Gastrocnemius medialis (tissue), 4 donors: ENCODE results near the gene GAPDH. TPM values are rescaled to one million over a fixed set of nuclear protein-coding genes. Genes with fewer than 3 reads are reported as not detected.

ENCODE experiments used
- ATAC-seq, 2 donors: fragments of 150-250 bp; one replicate each; pipeline ENCODE4 v1.9.1; 2016
- DNase-seq, 2 donors: peaks; one replicate each; pipeline ENCODE4 v3.0.0-alpha.2; 2019
- H3K27ac ChIP-seq, 4 donors: fragments of 200-600 bp; sonication (generic); 1 replicate in 1 of 4; 2 replicates in 3 of 4; pipeline ENCODE4 v1.5.1; 2016 to 2018; ENCODE audit warnings: mild to moderate bottlenecking in 2 of 4, moderate library complexity in 1 of 4
- H3K27me3 ChIP-seq, 3 donors: fragments of 200-600 bp; sonication (generic) in 2 of 3; 1 replicate in 1 of 3; 2 replicates in 2 of 3; pipeline versions ENCODE4 v1.5.1 to v1.6.0; 2016 to 2019; ENCODE audit warnings: mild to moderate bottlenecking in 1 of 3, moderate library complexity in 1 of 3
- H3K36me3 ChIP-seq, 2 donors: fragments of 200-600 bp; sonication (generic) in 1 of 2; one replicate each; pipeline ENCODE4 v1.5.1; 2017 to 2018
- H3K4me1 ChIP-seq, 2 donors: fragments of 200-600 bp; sonication (generic) in 1 of 2; one replicate each; pipeline ENCODE4 v1.5.1; 2016 to 2017; ENCODE audit warnings: mild to moderate bottlenecking in 2 of 2
- H3K4me3 ChIP-seq, 4 donors: fragments of 200-600 bp; sonication (generic) in 3 of 4; 1 replicate in 1 of 4; 2 replicates in 3 of 4; pipeline ENCODE4 v1.5.1; 2016 to 2019; ENCODE audit warnings: mild to moderate bottlenecking in 2 of 4
- H3K9me3 ChIP-seq, 3 donors: fragments of 200-600 bp; sonication (generic) in 2 of 3; 1 replicate in 1 of 3; 2 replicates in 2 of 3; pipeline ENCODE4 v1.5.1; 2016 to 2019
- POLR2A ChIP-seq, 2 donors: fragments of 450-650 bp; IDR thresholded peaks; one replicate each; pipeline ENCODE4 v1.6.1; 2017; ENCODE audit warnings: antibody characterized with exemption in 2 of 2, mild to moderate bottlenecking in 2 of 2, moderate library complexity in 2 of 2
- in situ Hi-C, 4 donors: fragments of 200-750 bp; cut with MboI; loops; one replicate each; pipeline versions ENCODE4 v1.15.0 to v1.8.0; 2017; ENCODE audit warnings: low sequenced_read_pairs in 4 of 4
- intact Hi-C: fragments of 100-400 bp; cut with DNase I; formaldehyde crosslinking; loops from one replicate; pipeline ENCODE4 v1.15.1; 2023; ENCODE audit warnings: low total_unique reads
- total RNA-seq, 4 donors: library from RNA; depleted of rRNA; stranded (reverse); fragments of >200 nt; gene quantifications; one replicate each; pipeline versions ENCODE4 v1.1.0 to v1.2.3, GENCODE V29; 2016
- TF ChIP-seq, protein P1 (sequence below), 5 experiments: fragments of 450-650 bp in 3 of 5; fragments of 200-600 bp in 2 of 5; sonication (generic) in 2 of 5; IDR thresholded peaks in 4 of 5; conservative IDR thresholded peaks in 1 of 5; 1 replicate in 4 of 5; 2 replicates in 1 of 5; pipeline ENCODE4 v1.5.1; 2016 to 2019; ENCODE audit warnings: antibody characterized with exemption in 5 of 5, mild to moderate bottlenecking in 3 of 5, moderate library complexity in 3 of 5

The GAPDH gene
- total RNA-seq, 4 donors from 2014 or later: 11,241 to 15,891 (median 13,472) TPM

DNA sequence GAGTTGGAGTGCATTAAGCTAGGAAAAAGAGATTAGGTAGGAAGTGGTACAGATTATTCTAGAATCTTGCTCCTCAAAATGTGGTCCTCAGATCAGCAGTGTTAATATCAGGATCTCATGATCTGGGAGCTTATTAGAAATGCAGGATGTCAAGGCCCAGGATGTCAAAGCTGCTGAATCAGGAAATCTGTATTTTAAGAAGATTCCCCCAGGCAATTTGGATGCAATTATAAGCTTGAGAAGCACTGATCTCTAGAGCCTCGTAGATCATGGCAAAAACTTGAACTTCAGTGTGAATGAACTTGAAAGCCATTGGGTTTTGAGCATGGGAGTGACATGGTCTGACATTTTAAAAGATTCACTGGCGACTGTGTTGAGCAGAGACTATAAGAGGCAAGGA lies 33.9 kb upstream of the GAPDH start:
- H3K4me3 ChIP-seq: no peak overlapping the region
- in situ Hi-C loops (no loop called here), intact Hi-C loops (no loop called here)
- peaks cover 0 to 45% of the 10 kb centered on the region in 2 donors for H3K36me3 ChIP-seq
- H3K27ac ChIP-seq: no peak overlapping the region
- DNase-seq (no peak), ATAC-seq (no peak)
- no peaks in the 10 kb centered on the region for H3K9me3 ChIP-seq
- TF ChIP-seq, protein P1, sequence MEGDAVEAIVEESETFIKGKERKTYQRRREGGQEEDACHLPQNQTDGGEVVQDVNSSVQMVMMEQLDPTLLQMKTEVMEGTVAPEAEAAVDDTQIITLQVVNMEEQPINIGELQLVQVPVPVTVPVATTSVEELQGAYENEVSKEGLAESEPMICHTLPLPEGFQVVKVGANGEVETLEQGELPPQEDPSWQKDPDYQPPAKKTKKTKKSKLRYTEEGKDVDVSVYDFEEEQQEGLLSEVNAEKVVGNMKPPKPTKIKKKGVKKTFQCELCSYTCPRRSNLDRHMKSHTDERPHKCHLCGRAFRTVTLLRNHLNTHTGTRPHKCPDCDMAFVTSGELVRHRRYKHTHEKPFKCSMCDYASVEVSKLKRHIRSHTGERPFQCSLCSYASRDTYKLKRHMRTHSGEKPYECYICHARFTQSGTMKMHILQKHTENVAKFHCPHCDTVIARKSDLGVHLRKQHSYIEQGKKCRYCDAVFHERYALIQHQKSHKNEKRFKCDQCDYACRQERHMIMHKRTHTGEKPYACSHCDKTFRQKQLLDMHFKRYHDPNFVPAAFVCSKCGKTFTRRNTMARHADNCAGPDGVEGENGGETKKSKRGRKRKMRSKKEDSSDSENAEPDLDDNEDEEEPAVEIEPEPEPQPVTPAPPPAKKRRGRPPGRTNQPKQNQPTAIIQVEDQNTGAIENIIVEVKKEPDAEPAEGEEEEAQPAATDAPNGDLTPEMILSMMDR (IDR thresholded peaks at IDR 0.05 in 4 of 5, conservative IDR thresholded peaks at IDR 0.05 in 1 of 5): no peak
- TF ChIP-seq POLR2A (IDR thresholded peaks at IDR 0.05): no peak
- no peaks in the 10 kb centered on the region for H3K27me3 ChIP-seq
- peaks cover under 1 to 2% of the 10 kb centered on the region in 2 donors for H3K4me1 ChIP-seq

DNA sequence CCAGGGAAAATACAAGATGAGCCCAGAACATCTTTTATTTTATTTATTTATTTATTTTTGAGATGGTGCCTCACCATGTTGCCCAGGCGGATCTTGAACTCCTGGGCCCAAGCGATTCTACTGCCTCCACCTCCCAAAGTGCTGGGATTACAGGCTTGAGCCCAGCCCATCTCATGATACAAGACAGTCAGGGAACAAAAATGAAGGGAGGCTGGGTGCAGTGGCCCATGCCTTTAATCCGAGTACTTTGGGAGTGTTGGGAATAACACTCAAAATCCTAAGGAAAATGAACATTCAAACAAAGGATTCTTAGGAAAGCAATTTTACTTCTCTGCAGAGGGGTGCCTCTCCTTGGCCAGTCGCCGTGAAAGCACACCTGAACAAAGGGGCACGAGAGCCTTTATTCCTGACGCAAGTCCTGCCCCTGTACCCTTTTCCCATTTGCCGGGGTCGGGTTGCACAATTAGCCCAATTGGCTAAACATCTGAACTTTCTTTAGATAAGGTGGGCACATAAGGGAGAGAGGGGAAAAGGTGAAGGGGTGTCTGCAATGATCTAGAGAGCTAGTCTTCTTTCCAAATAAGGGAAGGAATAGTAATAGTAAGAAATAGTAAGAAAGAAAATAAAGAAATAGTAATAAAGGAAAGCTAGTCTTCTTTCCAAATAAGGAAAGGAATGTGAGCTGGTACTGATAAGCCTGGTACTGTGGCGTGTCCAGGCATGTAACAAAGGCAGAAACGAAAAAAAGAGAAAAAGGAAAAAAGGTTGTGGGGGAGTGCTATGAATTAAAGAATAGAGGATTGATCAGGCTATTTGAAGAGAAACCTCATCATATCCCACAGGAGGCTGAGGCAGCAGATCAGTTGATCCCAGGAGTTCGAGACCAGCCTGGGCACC lies 27.0 kb upstream of the GAPDH start:
- intact Hi-C loops (no loop called here), in situ Hi-C loops (no loop called here)
- no peak overlapping the region for H3K27ac ChIP-seq
- TF ChIP-seq POLR2A (IDR thresholded peaks at IDR 0.05): no peak
- TF ChIP-seq, protein P1 (IDR thresholded peaks at IDR 0.05 in 4 of 5, conservative IDR thresholded peaks at IDR 0.05 in 1 of 5): no peak
- no peaks in the 10 kb centered on the region for H3K9me3 ChIP-seq
- DNase-seq (no peak), ATAC-seq (no peak)
- no peaks in the 10 kb centered on the region for H3K4me1 ChIP-seq
- peaks cover 0 to 27% of the 10 kb centered on the region in 2 donors for H3K36me3 ChIP-seq
- no peak overlapping the region for H3K4me3 ChIP-seq
- H3K27me3 ChIP-seq: no peaks in the 10 kb centered on the region

DNA sequence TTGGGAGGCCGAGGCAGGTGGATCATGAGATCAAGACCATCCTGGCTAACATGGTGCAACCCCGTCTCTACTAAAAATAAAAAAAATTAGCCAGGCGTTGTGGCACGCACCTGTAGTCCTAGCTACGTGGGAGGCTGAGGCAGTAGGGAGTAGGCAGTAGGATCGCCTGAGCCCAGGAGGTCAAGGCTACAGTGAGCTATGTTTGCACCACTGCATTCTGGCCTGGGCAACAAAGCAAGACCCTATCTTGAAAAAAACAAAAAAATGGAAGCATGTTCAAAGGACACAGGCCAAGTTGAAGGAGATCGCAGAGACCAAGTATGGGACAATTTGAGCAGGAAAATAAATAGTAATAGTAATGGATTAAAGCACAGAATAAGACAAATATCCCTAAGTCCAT lies 26.2 kb upstream of the GAPDH start:
- intact Hi-C loops: no loop called here
- peaks cover 0 to 35% of the 10 kb centered on the region in 2 donors for H3K36me3 ChIP-seq
- no peak for DNase-seq
- in situ Hi-C loops: no loop called here
- no peak for TF ChIP-seq POLR2A (IDR thresholded peaks at IDR 0.05)
- TF ChIP-seq, protein P1 (IDR thresholded peaks at IDR 0.05 in 4 of 5, conservative IDR thresholded peaks at IDR 0.05 in 1 of 5): no peak
- no peaks in the 10 kb centered on the region for H3K27me3 ChIP-seq
- H3K4me3 ChIP-seq: no peak overlapping the region
- ATAC-seq: no peak
- no peaks in the 10 kb centered on the region for H3K9me3 ChIP-seq
- H3K4me1 ChIP-seq: no peaks in the 10 kb centered on the region
- no peak overlapping the region for H3K27ac ChIP-seq

DNA sequence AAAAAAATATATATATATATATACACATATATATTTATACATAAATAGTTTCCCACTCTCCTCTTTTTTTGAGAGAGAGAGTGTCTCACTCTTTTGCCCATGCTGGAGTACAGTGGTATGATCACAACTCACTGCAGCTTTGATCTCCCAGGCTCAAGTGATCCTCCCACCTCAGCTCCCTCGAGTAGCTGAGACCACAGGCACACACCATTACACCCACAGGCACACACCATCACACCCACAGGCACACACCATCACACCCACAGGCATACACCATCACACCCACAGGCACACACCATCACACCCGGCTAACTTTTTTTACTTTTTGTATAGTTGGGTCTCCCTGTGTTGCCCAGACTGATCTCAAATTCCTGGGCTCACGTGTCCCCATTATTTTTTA lies 14.1 kb upstream of the GAPDH start:
- Histone ChIP-seq H3K36me3 (peaks cover 5 to 90% of the 10 kb centered on the region in 2 donors), H3K27ac (no peak overlapping the region), H3K4me1 (no peaks in the 10 kb centered on the region), H3K9me3 (no peaks in the 10 kb centered on the region), H3K27me3 (no peaks in the 10 kb centered on the region), H3K4me3 (no peak overlapping the region)
- no peak for DNase-seq
- intact Hi-C loops (no loop called here), in situ Hi-C loops (no loop called here)
- TF ChIP-seq, protein P1 (IDR thresholded peaks at IDR 0.05 in 4 of 5, conservative IDR thresholded peaks at IDR 0.05 in 1 of 5): no peak
- no peak for TF ChIP-seq POLR2A (IDR thresholded peaks at IDR 0.05)
- no peak for ATAC-seq
